Skeletal muscle tissue (tissue), 4 donors: ENCODE measurements around the gene CAPN11. TPM values are rescaled to one million over a fixed set of nuclear protein-coding genes. Genes with fewer than 3 reads are reported as not detected.

Experiments used
- H3K27ac ChIP-seq: one replicate; pipeline ENCODE4 v1.7.0; 2013; ENCODE audit warnings: mild to moderate bottlenecking, low read depth, low read length, inconsistent platforms
- H3K27me3 ChIP-seq, 3 donors: one replicate each; pipeline ENCODE4 v1.7.0; 2013; ENCODE audit warnings: low read length in 3 of 3; ENCODE audit not compliant: control insufficient read depth in 3 of 3, insufficient read depth in 3 of 3
- H3K36me3 ChIP-seq, 3 donors: one replicate each; pipeline ENCODE4 v1.7.0; 2013; ENCODE audit warnings: low read length in 3 of 3; ENCODE audit not compliant: control insufficient read depth in 3 of 3, insufficient read depth in 3 of 3
- H3K4me1 ChIP-seq, 3 donors: one replicate each; pipeline ENCODE4 v1.7.0; 2013; ENCODE audit warnings: low read length in 3 of 3, mild to moderate bottlenecking in 3 of 3; ENCODE audit not compliant: control insufficient read depth in 3 of 3, insufficient read depth in 3 of 3
- H3K4me3 ChIP-seq, 3 donors: one replicate each; pipeline ENCODE4 v1.7.0; 2013; ENCODE audit warnings: low read length in 3 of 3
- H3K9ac ChIP-seq, 3 donors: one replicate each; pipeline ENCODE4 v1.7.0; 2013; ENCODE audit warnings: low read length in 3 of 3, mild to moderate bottlenecking in 3 of 3, moderate library complexity in 2 of 3, low read depth in 1 of 3
- H3K9me3 ChIP-seq, 3 donors: one replicate each; pipeline ENCODE4 v1.7.0; 2013; ENCODE audit warnings: low read length in 3 of 3; ENCODE audit not compliant: control insufficient read depth in 3 of 3
- total RNA-seq: library from RNA; depleted of rRNA; stranded (reverse); fragments of >200 nt; gene quantifications from one replicate; pipeline ENCODE4 v1.2.3, GENCODE V29; 2014
- donor health status: Osteomylitis.

Gene CAPN11
- total RNA-seq, 1 donor from 2014 or later, result 0.52 TPM

DNA sequence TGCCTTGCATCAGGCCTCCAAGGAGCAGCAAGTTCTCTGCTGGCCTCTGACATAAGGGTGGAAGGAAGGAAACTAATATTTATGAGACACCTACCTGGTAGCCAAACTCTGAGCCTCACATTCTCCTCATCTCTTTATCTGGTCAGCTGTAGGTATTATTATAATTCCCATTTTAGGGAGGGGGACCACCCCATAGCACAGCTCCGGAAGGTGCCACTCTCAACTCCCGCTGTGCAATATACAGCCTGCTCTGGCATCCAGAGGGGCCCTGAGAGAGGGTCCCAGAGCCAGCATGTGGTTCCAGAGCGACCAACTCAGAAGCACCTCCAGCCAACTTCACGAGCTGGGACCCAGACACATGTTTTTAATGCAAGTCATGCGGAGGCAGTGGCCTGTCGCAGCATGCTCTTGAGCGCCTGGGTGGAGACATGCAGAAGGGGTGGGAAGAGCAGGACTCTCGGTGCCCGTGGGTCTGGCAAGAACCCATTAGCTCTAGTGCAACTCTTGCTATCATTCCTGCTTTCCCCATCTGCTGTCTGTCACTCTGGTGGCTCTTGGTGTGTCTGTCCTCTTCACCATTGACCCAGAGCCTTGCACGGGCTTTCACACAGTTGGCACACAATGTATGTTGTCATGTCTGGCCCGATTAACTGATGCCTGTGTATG lies 43.2 kb downstream of the CAPN11 start:
- no peaks in the 10 kb centered on the region for H3K9me3 ChIP-seq
- H3K27me3 ChIP-seq, result no peaks in the 10 kb centered on the region
- H3K27ac ChIP-seq, result peak overlapping the region; percentile 64
- no peak overlapping the region for H3K4me3 ChIP-seq
- H3K36me3 ChIP-seq, result no peaks in the 10 kb centered on the region
- H3K4me1 ChIP-seq, result peaks cover 3 to 10% (median 9%) of the 10 kb centered on the region in 3 donors
- no peak overlapping the region for H3K9ac ChIP-seq

DNA sequence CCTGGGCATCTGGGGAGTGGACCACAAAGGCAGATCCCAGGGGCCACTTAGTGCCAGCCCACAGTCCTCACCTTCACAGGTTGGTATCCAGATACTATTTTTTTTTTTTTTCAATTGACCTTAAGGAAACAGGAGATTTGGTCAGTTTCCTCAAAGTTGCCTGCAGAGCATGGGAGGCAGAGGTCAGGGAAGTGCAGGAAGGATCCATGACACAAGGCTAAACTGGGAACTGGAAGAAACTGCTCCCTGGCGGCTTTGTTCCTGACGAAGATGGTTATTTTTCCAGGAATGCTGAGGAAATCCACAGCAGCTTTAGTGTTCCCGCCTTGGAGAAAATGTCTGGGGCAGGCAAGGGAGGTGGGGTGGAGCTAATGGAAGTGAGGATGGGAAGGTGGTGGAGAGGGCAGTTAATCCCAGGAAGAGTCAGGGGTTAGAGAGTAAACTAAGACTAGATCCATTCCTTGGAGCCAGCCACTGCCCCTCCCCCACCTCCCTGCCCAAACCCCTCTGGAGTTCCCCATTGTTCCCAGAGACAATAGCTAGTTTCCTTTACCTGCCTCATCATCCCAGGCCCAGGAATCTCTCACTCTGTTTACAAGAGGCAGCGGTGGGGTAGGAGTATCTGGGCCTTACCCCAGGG lies 43.8 kb downstream of the CAPN11 start:
- Histone ChIP-seq H3K9me3 (no peaks in the 10 kb centered on the region), H3K27ac (peak overlapping the region; percentile 64), H3K4me3 (no peak overlapping the region), H3K9ac (peak overlapping the region in 2 of 3 donors; percentile 32 to 33), H3K36me3 (no peaks in the 10 kb centered on the region), H3K27me3 (no peaks in the 10 kb centered on the region), H3K4me1 (peaks cover 3 to 10% (median 9%) of the 10 kb centered on the region in 3 donors)

DNA sequence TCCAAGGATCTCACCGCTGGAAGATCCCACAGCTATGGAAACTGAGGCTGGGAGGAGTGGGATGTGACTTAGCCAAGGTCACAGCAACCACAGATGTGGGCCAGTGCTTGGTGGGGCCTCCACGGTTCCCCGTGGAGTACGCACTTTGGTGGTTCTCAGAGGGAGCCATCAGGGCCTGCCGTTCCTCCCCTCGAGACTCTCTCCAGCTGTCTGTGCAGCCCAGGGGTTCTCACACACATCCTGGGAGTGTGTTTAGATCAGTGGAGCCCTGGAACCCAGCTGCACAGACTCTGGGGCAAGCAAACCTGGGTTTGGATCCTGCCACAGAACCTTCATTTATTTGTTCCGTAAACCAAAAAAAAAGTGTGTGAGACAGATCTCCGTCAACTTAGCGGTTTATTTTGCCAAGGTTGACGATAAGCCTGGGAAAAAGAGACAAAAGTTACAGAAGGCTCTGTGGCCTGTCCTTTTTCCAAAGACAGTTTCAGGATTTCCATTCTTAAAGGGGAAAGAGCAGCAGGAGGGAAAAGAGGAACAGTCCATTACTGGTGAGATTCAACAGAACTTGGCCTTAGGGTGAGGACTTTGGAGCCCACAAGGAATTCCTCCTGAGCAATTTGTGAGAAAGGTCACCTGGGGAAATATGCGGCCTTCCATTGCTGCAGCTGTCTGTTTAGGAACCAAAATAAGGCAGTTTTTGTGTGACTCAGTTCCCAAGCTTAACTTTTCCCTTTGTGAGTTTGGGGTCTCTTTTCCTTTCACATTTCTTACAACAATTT lies 44.5 kb downstream of the CAPN11 start:
- peaks cover 3 to 10% (median 9%) of the 10 kb centered on the region in 3 donors for H3K4me1 ChIP-seq
- no peaks in the 10 kb centered on the region for H3K36me3 ChIP-seq
- H3K9me3 ChIP-seq, result no peaks in the 10 kb centered on the region
- H3K9ac ChIP-seq, result peak overlapping the region in 2 of 3 donors; percentile 32 to 33
- no peak overlapping the region for H3K4me3 ChIP-seq
- H3K27me3 ChIP-seq, result no peaks in the 10 kb centered on the region
- H3K27ac ChIP-seq, result peak overlapping the region; percentile 64

DNA sequence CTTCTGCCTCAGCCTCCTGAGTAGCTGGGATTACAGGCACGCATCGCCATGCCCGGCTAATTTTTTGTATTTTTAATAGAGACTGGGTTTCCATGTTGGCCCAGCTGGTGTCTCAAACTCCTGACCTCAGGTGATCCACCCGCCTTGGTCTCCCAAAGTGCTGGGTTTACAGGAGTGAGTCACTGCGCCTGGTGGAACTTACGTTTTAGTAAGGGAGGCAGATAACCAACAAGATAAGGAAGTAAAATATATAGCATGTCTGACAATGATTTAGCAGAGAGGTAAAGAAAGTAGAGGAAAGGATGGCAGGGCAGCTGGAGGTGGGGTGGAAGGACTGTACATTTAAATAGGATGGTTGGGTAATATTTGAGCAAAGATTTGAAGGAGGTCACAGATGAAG lies 45.3 kb downstream of the CAPN11 start:
- no peak overlapping the region for H3K27ac ChIP-seq
- H3K4me1 ChIP-seq, result peaks cover 3 to 10% (median 9%) of the 10 kb centered on the region in 3 donors
- H3K9ac ChIP-seq, result no peak overlapping the region
- H3K36me3 ChIP-seq, result no peaks in the 10 kb centered on the region
- H3K4me3 ChIP-seq, result no peak overlapping the region
- no peaks in the 10 kb centered on the region for H3K9me3 ChIP-seq
- no peaks in the 10 kb centered on the region for H3K27me3 ChIP-seq

DNA sequence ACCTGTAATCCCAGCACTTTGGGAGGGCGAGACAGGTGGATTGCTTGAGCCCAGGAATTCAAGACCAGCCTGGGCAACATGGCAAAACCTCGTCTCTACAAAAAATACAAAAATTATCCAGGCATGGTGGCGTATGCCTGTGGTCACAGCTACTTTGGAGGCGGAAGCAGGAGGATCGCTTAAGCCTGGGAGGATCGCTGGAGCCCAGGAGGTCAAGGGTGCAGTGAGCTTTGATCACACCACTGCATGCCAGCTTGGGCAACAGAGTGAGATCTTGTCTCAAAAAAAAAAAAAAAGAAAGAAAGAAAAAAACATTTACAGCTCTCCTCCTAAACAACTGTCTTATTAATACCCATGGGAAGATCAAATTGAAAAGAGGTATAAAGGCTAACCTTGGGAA lies 49.3 kb downstream of the CAPN11 start:
- H3K27me3 ChIP-seq, result no peaks in the 10 kb centered on the region
- H3K4me1 ChIP-seq, result peaks cover 0 to 3% (median 1%) of the 10 kb centered on the region in 3 donors
- H3K36me3 ChIP-seq, result no peaks in the 10 kb centered on the region
- no peaks in the 10 kb centered on the region for H3K9me3 ChIP-seq
- H3K4me3 ChIP-seq, result no peak overlapping the region
- no peak overlapping the region for H3K27ac ChIP-seq
- no peak overlapping the region for H3K9ac ChIP-seq

DNA sequence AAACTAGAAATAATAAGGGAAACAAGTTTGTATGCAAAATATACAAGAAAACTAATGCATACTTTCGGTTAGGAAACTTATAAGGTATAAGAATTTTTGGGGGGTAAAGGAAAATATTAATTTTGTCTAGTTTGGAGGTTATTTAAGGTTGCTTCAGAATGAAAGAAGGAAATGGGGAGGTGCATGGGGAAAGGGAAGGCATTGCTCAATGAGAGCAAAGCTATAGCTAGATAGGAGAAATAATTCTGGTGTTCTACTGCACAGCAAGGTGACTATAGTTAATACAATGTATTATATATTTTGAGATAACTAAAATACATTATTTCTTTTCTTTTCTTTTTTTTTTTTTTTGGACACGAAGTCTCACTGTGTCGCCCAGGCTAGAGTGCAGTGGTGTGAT lies 52.7 kb downstream of the CAPN11 start:
- no peaks in the 10 kb centered on the region for H3K27me3 ChIP-seq
- H3K27ac ChIP-seq, result no peak overlapping the region
- no peaks in the 10 kb centered on the region for H3K36me3 ChIP-seq
- peaks cover 3 to 4% (median 4%) of the 10 kb centered on the region in 3 donors for H3K4me1 ChIP-seq
- no peaks in the 10 kb centered on the region for H3K9me3 ChIP-seq
- no peak overlapping the region for H3K4me3 ChIP-seq
- no peak overlapping the region for H3K9ac ChIP-seq

DNA sequence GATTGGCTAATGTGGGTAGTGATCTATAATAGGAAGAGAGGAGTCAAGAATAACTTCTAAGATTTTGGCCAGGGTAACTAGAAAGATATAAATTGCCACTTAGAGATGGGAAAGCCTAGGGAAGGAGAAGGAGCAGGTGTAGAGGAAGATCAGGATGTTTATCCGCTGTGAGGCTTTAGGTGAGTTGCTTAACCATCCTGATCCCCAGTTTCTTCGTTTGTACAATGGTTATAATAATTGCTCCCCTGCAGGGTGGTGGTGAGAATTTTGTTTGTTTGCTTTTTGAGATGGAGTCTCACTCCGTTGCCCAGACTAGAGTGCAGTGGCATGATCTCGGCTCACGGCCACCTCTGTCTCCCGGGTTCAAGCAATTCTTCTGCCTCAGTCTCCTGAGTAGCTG lies 55.7 kb downstream of the CAPN11 start:
- Histone ChIP-seq H3K9ac (no peak overlapping the region), H3K9me3 (no peaks in the 10 kb centered on the region), H3K36me3 (no peaks in the 10 kb centered on the region), H3K4me1 (peaks cover 27 to 30% (median 28%) of the 10 kb centered on the region in 3 donors), H3K27ac (no peak overlapping the region), H3K4me3 (no peak overlapping the region), H3K27me3 (no peaks in the 10 kb centered on the region)

DNA sequence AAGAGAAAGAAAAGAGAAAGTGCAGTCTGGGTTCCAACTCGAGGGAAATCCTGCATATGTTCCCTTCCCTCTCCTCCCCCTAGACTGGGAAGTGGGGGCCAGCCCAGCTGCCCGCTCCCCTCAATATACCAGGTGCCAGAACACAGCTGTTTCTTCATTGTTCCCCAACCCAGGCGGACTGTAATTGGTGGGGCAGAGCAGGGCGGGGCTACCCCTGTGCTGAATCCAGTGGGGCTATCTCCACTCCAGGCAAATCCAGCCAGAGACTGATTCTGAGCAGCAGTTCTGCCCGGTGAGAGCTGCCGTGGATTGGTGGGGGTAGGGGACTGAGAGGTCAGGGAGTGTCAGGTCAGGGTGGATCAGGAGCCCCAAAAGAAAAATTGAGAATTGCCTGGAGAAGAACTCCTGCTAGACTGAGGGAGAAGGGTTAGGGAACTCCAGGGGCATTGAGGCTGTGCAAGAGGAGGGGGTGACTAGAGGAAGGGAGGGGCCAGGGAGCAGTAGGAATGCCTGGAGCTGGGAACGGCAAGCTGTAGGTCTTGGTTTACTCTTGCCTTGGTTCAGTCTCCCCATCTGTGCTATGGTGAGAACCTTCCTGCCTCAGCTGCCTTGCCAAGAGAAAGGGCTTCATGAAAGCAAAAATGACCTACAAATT lies 58.2 kb downstream of the CAPN11 start, which contains the start of gene MYMX:
Gene MYMX (plus strand): TSS at position 250 of the 655 bp plus-strand sequence. CDS start 546 bp downstream, outside the sequence.
- H3K27me3 ChIP-seq, result no peaks in the 10 kb centered on the region
- peak within 1 kb of the TSS; percentile 94 for H3K27ac ChIP-seq
- H3K9me3 ChIP-seq, result no peaks in the 10 kb centered on the region
- peak within 1 kb of the TSS; percentile 30 to 54 (median 43) for H3K4me3 ChIP-seq
- peak within 1 kb of the TSS; percentile 53 to 77 (median 66) for H3K9ac ChIP-seq
- H3K36me3 ChIP-seq, result no peaks in the 10 kb centered on the region
- peaks cover 39 to 44% (median 43%) of the 10 kb centered on the region in 3 donors for H3K4me1 ChIP-seq

DNA sequence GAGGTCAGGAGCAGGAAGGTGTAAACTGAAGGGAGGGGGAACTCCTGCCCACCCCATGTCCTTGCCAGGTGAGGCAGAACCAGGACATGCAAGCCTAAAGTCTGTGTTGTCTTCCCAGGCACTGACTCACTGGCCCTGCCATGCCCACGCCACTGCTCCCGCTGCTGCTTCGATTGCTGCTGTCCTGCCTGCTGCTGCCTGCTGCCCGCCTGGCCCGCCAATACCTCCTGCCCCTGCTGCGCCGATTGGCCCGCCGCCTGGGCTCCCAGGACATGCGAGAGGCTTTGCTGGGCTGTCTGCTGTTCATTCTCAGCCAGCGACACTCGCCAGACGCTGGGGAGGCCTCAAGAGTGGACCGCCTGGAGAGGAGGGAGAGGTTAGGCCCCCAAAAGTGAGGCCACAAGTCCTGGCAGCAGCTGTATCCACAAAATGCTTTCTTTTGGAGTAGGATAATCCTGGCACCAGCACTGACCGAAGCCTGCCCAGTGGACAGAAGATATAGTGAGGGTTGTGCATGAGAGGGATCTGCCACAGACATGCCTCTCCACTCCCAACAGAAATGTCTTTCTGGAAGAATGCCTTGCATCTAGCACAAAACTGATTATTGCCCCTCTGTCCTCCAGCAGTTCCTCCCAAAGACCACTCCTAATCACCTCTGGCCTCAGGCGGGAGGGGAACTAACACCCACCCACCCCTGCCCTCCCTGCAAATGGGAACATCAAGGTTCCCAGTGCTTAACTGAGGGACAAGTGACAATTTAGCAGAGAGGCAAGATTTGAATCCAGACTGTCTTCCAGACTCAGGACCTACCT lies 58.9 kb downstream of the CAPN11 start:
- Histone ChIP-seq H3K9ac (peak overlapping the region; percentile 53 to 77 (median 66)), H3K4me3 (peak overlapping the region; percentile 30 to 54 (median 43)), H3K27me3 (no peaks in the 10 kb centered on the region), H3K4me1 (peaks cover 45 to 51% (median 47%) of the 10 kb centered on the region in 3 donors), H3K9me3 (no peaks in the 10 kb centered on the region), H3K36me3 (no peaks in the 10 kb centered on the region), H3K27ac (peak overlapping the region; percentile 94)
